Ovary (tissue), 3 donors: ENCODE measurements around the gene PERM1.

Source experiments
- POLR2A ChIP-seq: fragments of 450-650 bp; IDR thresholded peaks from one replicate; pipeline ENCODE4 v1.6.1; 2017; ENCODE audit warnings: antibody characterized with exemption, mild to moderate bottlenecking, moderate library complexity
- TF ChIP-seq, protein P1 (sequence below), 3 donors: fragments of 450-650 bp in 2 of 3; fragments of 200-600 bp in 1 of 3; IDR thresholded peaks; one replicate each; pipeline versions ENCODE4 v1.5.1 to v1.8.0; 2016 to 2022; ENCODE audit warnings: antibody characterized with exemption in 3 of 3, mild to moderate bottlenecking in 1 of 3
- donor health status: DM: no; HTN: no; CAD: no.

DNA sequence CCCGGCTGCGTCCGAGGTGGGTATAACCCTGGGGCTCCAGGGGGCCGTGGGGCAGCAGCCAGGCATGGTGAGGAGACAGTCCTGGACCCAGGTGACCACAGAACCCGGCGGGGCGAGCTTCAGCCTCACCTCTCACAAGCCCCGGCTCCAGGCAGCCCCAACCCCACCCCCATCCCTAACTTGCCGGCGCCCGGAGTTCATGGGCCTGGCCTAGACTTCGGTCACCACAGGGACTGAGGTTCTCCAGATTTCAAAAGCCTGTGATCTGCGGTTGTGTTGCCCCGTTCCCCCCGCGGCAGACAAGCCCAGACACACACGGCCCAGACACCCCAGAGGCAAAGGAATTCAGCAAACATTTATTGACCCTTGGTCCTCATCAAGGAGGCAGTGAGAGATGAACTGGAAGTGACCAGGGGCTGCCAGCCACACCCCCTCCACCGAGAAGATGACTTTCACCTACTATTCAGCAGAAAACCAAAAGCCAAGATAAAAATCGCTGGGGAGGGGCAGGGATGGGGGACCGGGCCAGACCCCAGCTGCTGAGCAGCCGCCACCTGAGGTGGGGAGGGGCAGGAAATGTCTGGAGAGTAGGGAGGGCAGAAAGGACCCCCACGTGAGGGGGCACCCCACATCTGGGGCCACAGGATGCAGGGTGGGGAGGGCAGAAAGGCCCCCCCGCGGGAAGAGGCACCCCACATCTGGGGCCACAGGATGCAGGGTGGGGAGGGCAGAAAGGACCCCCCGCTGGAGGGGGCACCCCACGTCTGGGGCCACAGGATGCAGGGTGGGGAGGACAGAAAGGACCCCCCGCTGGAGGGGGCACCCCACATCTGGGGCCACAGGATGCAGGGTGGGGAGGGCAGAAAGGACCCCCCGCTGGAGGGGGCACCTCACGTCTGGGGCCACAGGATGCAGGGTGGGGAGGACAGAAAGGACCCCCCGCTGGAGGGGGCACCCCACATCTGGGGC, 14.1 kb upstream of the PERM1 start:
- TF ChIP-seq, protein P1, sequence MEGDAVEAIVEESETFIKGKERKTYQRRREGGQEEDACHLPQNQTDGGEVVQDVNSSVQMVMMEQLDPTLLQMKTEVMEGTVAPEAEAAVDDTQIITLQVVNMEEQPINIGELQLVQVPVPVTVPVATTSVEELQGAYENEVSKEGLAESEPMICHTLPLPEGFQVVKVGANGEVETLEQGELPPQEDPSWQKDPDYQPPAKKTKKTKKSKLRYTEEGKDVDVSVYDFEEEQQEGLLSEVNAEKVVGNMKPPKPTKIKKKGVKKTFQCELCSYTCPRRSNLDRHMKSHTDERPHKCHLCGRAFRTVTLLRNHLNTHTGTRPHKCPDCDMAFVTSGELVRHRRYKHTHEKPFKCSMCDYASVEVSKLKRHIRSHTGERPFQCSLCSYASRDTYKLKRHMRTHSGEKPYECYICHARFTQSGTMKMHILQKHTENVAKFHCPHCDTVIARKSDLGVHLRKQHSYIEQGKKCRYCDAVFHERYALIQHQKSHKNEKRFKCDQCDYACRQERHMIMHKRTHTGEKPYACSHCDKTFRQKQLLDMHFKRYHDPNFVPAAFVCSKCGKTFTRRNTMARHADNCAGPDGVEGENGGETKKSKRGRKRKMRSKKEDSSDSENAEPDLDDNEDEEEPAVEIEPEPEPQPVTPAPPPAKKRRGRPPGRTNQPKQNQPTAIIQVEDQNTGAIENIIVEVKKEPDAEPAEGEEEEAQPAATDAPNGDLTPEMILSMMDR (IDR thresholded peaks at IDR 0.05), result no peak
- no peak for TF ChIP-seq POLR2A
